OCI-LY7 (cell line): ENCODE data around the gene REN.

ENCODE experiments used
- CTCF ChIP-seq: fragments of 200-600 bp; sonication (generic); conservative IDR thresholded peaks from 2 replicates; pipeline ENCODE4 v1.5.1; 2014; ENCODE audit warnings: mild to moderate bottlenecking, antibody characterized with exemption, low read length, moderate library complexity, mixed read lengths
- EZH2phosphoT487 ChIP-seq: fragments of 200-600 bp; sonication (generic); IDR thresholded peaks from 2 replicates; pipeline ENCODE4 v1.6.1; 2018; ENCODE audit warnings: low read depth, borderline replicate concordance, mild to moderate bottlenecking, mixed run types, antibody characterized with exemption, low read length, moderate library complexity, mixed read lengths

- TF ChIP-seq CTCF (no peak), EZH2phosphoT487 (no peak)
These were observed 4.3 kb downstream of the REN start for GRCh38 chr1:204161609-204162493.
